Memory B cell (primary cell): ENCODE data around the gene ARHGEF7.

Source experiments
- ATAC-seq: fragments of 150-1000 bp; cut with Tn5 transposase; 2 replicates; pipeline ENCODE4 v1.10.0; 2021; ENCODE audit warnings: low read depth, mild to moderate bottlenecking, moderate library complexity
- DNase-seq, 2 donors: peaks; one replicate each; pipeline ENCODE4 v3.0.0; 2022; ENCODE audit warnings: low spot score in 2 of 2
- H3K27ac Mint-ChIP-seq: one replicate; pipeline ENCODE4 v1.8.0; 2022; ENCODE audit warnings: mild to moderate bottlenecking, moderate library complexity, mixed read lengths
- H3K27me3 Mint-ChIP-seq: one replicate; pipeline ENCODE4 v1.8.0; 2022; ENCODE audit warnings: mixed read lengths
- H3K36me3 Mint-ChIP-seq: one replicate; pipeline ENCODE4 v1.8.0; 2022; ENCODE audit warnings: mild to moderate bottlenecking, mixed read lengths
- H3K4me1 Mint-ChIP-seq: one replicate; pipeline ENCODE4 v1.8.0; 2022; ENCODE audit warnings: mixed read lengths
- H3K4me3 Mint-ChIP-seq: one replicate; pipeline ENCODE4 v1.8.0; 2022; ENCODE audit warnings: mild to moderate bottlenecking, moderate library complexity, mixed read lengths
- H3K9me3 Mint-ChIP-seq: one replicate; pipeline ENCODE4 v1.8.0; 2022; ENCODE audit warnings: mixed read lengths

Gene ARHGEF7

DNA sequence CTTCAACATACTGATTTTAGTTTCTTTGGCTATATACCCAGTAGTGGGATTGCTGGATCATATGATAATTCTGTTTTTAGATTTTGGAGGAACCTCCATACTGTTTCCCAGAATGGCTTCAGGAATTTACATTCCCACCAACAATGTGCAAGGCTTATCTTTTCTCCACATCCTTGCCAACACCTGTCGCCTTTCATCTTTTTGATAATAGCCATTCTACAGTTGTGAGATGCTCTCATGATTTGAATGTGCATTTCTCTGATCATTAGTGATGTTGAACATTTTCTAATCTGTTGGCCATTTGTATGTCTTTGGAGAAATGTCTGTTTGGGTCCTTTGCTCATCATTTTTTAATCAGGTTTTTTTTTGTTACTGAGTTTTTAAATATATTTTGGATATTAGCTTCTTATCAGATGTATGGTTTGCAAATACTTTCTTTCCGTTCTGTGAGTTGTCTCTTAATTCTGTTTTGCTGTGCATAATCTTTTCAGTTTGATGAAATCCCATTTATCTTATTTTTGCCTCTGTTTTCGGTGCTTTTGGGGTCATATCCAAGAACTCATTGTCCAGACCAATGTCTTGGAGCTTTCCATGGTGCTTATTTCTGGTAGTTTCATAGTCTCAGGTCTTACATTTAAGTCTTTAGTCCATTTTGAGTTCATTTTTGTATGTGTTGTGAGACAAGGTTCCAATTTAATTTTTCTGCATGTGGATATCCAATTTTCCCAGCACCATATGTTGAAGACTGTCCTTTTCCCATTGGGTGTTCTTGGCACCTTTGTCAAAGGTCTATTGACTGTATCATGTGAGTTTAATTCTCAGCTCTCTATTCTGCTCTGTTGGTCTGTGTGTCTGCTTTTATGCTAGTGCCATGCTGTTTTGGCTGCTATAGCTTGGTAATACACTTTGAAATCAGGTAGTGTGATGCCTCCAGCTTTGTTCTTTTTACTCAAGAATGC is 44.5 kb downstream of the ARHGEF7 start:
- DNase-seq = no peak
- Mint-ChIP-seq H3K36me3 (peaks cover 24% of the 10 kb centered on the region), H3K4me1 (peaks cover 32% of the 10 kb centered on the region), H3K27me3 (no peaks in the 10 kb centered on the region), H3K27ac (no peak overlapping the region), H3K4me3 (no peak overlapping the region), H3K9me3 (no peaks in the 10 kb centered on the region)
- no peak for ATAC-seq

DNA sequence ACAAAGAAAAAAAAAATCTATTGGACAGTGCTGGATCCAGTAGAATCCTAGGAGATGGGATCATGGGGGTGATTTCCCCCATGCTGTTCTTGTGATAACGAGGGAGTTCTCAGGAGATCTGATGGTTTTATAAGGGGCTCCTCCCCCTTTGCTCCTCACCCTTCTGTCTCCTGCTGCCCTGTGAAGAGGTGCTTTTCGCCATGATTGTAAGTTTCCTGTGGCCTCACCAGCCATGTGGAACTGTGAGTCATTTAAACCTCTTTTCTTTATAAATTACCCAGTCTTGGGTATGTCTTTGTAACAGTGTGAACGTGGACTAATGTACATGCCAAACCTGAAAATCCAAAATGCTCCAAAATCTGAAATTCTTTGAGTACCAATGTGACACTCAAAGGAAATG is 45.5 kb downstream of the ARHGEF7 start:
- Mint-ChIP-seq H3K4me3 (no peak overlapping the region), H3K27ac (no peak overlapping the region), H3K9me3 (no peaks in the 10 kb centered on the region), H3K4me1 (peaks cover 40% of the 10 kb centered on the region), H3K36me3 (peaks cover 26% of the 10 kb centered on the region), H3K27me3 (no peaks in the 10 kb centered on the region)
- DNase-seq (no peak), ATAC-seq (no peak)

DNA sequence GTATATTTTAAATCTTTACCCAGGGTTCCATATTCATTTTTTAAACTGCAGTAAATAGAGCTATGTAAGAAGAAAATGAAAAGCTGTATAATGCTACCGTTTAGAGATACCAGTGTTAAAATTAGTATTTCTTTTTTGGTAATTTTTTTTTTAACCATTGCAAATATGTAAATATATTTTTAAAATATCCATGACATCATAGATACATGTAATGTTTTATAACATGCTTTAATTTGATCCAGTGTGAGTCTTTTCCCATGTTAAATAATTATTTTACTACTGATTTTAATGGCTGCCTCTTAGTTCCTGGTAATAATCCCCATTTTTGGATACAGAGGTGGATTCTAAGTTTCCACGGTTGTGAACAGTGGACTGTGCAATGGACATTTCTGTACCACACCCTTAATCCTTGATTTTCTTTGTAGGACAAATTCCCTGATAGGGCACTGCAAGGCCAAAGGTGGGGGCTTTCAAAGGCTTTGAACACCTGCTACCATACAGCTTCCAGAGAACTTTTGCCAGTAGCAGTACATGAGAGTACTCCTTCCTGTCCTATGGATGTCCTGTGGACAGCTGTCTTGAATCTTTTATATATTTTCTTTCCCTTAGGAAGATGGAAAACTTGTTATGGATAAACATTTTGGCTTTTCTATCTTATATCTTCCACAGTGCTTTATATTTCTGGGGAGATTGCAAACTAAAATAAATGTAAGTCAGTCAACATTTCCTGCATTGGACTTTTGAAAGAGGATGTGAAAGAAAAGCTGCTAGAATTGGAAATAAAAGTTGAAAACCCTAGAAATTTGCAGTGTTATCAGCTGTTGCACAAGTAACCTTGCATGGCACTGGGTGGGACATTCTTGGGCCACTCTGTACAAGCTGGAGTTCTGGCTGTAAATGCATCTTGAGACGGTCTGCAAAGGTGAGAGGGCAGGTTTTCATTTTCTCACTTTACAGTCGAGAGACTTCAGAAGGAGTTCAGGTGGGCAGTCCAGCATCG is 46.8 kb downstream of the ARHGEF7 start:
- Mint-ChIP-seq H3K27me3 (no peaks in the 10 kb centered on the region), H3K36me3 (peaks cover 25% of the 10 kb centered on the region), H3K4me3 (peak overlapping the region; percentile 50), H3K4me1 (peaks cover 51% of the 10 kb centered on the region), H3K27ac (peak overlapping the region; percentile 61), H3K9me3 (no peaks in the 10 kb centered on the region)
- ATAC-seq (peak; percentile 17), DNase-seq (no peak)

DNA sequence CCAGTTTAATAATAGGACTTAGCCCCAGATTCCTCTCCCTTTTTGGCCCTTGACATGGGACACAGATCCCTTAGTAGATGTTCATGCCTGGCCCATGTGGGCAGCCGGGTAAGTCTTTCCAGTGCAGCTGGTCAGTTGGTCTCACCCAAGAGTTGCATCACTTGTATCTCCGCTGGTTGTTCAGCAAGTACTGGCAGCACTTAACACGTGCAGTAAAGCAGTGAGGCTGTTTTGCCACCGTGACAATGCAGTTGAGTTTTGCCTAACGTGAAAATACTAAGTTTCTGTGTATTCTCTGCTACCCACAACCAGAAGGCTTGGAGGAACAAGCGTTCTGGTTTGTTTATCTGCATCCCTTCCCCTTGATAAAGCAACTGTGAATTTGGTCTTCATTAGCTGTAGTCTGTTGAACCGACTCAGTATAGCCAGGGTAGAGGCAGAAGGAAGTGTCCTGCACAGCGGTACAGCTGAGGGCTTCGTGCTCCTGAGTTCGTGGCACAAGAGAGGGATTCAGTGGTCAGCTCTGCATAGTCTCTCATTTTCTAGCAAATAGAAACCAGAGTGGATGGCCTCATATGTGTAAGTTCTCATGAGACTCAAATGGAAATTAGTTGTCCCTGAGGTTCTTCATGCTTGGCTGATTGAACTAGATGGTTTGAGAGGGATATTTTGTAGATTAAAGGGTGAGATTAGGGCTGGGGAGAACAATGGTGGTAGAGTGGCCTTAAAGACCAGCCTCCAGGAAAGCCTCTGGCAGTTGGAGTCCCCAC is 50.3 kb downstream of the ARHGEF7 start:
- H3K36me3 Mint-ChIP-seq = peaks cover 29% of the 10 kb centered on the region

DNA sequence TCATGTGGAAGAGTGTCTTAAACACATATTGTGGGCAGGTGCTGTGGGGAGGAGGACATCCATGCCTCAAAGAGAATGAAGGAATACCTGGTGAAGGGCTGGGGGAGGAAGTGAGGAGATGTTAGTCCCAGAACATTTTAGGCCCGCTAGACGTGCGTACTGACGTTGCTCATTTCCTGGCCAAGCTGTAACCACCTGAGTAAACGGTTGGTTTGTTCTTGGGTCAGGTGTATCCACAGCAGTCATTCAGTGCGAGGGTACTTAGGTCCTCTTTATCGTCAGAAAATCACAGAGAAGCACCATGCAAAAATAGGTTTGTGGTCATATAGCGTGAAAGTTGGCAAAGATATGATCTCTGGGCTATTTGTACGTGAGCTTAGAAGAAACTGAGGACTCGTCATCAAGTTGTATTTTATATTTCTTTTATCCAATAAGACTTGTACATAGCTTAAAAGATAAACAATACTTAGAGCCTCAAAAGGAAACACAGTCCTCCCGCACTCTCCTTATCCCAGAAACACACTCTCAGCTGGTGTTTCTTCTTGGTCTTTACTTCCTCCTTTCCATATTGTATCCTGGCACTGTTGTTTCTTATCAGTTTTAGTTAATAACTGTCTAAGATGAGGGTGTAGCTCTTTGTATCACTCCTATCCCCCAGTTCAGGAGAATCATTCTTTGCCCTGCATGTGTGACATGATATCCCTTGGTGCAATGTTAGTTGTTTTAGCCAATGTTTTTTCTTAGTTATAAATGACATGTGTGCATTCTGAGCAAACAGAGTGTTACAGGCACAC is 52.0 kb downstream of the ARHGEF7 start:
- Mint-ChIP-seq H3K9me3 (no peaks in the 10 kb centered on the region), H3K27me3 (no peaks in the 10 kb centered on the region), H3K4me3 (peak overlapping the region; percentile 30), H3K4me1 (peaks cover 53% of the 10 kb centered on the region), H3K27ac (peak overlapping the region; percentile 84), H3K36me3 (peaks cover 23% of the 10 kb centered on the region)
- ATAC-seq = peak; percentile 88
- DNase-seq = no peak

More for the DNA sequence above, 50.3 kb downstream of the ARHGEF7 start:
- ATAC-seq = no peak
- peak overlapping the region; percentile 84 for H3K27ac Mint-ChIP-seq
- H3K4me1 Mint-ChIP-seq = peaks cover 52% of the 10 kb centered on the region
- peak overlapping the region; percentile 12 for H3K4me3 Mint-ChIP-seq
- no peak for DNase-seq
- no peaks in the 10 kb centered on the region for H3K9me3 Mint-ChIP-seq
- no peaks in the 10 kb centered on the region for H3K27me3 Mint-ChIP-seq

- DNase-seq (no peak), ATAC-seq (no peak)
- no peaks in the 10 kb centered on the region for H3K27me3 Mint-ChIP-seq
- H3K4me1 Mint-ChIP-seq = peaks cover 44% of the 10 kb centered on the region
- H3K9me3 Mint-ChIP-seq = no peaks in the 10 kb centered on the region
- H3K27ac Mint-ChIP-seq = peak overlapping the region; percentile 74
- H3K36me3 Mint-ChIP-seq = peaks cover 18% of the 10 kb centered on the region
- H3K4me3 Mint-ChIP-seq = no peak overlapping the region
Measured at GRCh38 chr13:111168107-111168506, 53.0 kb downstream of the ARHGEF7 start.

- no peak for ATAC-seq
- H3K4me3 Mint-ChIP-seq = no peak overlapping the region
- H3K27me3 Mint-ChIP-seq = no peaks in the 10 kb centered on the region
- H3K27ac Mint-ChIP-seq = peak overlapping the region; percentile 71
- H3K9me3 Mint-ChIP-seq = peaks cover 7% of the 10 kb centered on the region
- peaks cover 33% of the 10 kb centered on the region for H3K36me3 Mint-ChIP-seq
- DNase-seq = no peak
- H3K4me1 Mint-ChIP-seq = peaks cover 43% of the 10 kb centered on the region
Measured at GRCh38 chr13:111171112-111171511, 56.0 kb downstream of the ARHGEF7 start.

DNA sequence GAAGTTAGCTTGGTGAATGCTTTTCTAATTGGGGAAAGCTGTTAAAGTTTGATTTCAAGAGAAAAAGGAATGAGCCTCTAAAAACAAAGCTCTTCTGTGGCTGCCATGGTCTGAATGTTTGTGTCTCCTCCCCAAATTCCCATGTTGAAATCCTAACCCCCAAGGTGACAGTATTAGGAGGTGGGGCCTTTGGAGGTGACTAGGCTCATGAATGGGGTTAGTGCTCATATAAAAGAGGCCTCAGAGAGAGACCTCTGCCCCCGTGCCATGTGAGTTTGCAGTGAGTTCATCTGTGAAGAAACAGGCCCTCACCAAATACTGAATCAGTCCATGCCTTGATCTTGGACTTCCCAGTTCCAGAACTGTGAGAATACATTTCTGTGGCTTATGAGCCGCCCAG is 56.5 kb downstream of the ARHGEF7 start:
- Mint-ChIP-seq H3K4me1 (peaks cover 42% of the 10 kb centered on the region), H3K9me3 (peaks cover 7% of the 10 kb centered on the region), H3K27me3 (no peaks in the 10 kb centered on the region), H3K27ac (peak overlapping the region; percentile 71), H3K4me3 (no peak overlapping the region), H3K36me3 (peaks cover 36% of the 10 kb centered on the region)
- DNase-seq (no peak), ATAC-seq (no peak)

DNA sequence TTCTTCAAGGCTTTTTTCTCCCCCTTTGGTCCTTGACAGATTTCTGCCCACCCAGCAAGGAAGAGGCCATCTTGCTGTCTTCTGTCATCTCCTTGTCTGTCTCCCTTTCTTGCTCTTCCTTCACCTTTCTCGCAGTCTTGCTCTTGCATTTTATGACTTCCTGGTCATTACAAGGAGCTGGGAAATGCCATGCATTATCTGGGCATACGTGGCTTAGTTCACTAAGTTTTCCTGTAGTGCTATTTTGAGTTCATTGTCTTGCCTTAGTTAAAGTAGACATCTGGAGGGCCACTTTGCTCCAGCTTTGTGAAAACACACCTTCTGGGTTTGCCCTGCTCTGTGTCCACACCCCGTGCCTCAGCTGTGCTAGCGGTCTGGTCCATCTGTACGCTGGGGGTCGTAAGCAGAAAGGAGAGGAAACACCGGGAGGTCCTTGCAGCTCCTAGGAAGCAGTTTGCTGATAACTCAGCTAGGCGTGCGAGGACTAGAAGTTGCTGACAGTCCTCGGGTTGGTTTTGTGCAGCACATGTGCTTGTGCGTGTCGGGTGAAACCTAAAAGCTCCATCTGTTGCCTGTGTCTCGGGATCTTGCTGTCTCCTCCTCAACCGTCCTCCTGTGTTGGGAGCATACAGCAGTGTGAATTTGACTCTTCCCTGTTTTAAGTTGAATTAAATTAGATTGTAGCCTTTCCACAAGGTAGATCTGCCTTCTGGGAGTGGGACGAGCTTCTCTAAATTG is 59.4 kb downstream of the ARHGEF7 start:
- no peak for DNase-seq
- no peak for ATAC-seq
- Mint-ChIP-seq H3K4me1 (peaks cover 45% of the 10 kb centered on the region), H3K9me3 (peaks cover 7% of the 10 kb centered on the region), H3K27me3 (no peaks in the 10 kb centered on the region), H3K27ac (peak overlapping the region; percentile 75), H3K4me3 (no peak overlapping the region), H3K36me3 (peaks cover 34% of the 10 kb centered on the region)

GRCh38 chr13:111175372-111175771 is 60.3 kb downstream of the ARHGEF7 start:
- Mint-ChIP-seq H3K27ac (peak overlapping the region; percentile 75), H3K27me3 (no peaks in the 10 kb centered on the region), H3K4me1 (peaks cover 52% of the 10 kb centered on the region), H3K4me3 (no peak overlapping the region), H3K36me3 (peaks cover 32% of the 10 kb centered on the region), H3K9me3 (peaks cover 7% of the 10 kb centered on the region)
- DNase-seq (no peak), ATAC-seq (no peak)

- H3K9me3 Mint-ChIP-seq = peaks cover 7% of the 10 kb centered on the region
- H3K27ac Mint-ChIP-seq = peak overlapping the region; percentile 75
- H3K36me3 Mint-ChIP-seq = peaks cover 32% of the 10 kb centered on the region
- ATAC-seq (peak; percentile 26), DNase-seq (no peak)
- H3K4me1 Mint-ChIP-seq = peaks cover 51% of the 10 kb centered on the region
- H3K27me3 Mint-ChIP-seq = no peaks in the 10 kb centered on the region
- H3K4me3 Mint-ChIP-seq = no peak overlapping the region
Measured at GRCh38 chr13:111175935-111176334, 60.8 kb downstream of the ARHGEF7 start.

DNA sequence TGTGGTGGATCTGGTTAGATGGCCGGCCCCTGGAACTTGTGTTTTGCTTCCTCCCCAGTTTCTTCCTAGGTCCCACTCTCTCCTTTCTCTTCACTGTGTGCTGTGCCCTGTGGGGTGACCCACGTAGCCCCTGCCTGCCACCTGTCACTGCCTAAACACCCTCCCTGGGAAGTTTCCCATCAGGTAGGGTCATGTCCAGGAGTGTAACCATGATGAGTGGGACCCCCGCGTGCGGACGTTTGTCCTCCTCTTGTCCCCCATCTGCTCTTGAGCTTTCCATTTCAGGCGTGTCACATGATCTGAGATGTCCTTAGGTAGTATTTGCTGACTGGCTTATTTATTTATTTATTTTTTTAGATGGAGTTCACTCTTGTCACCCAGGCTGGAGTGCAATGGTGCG is 61.3 kb downstream of the ARHGEF7 start:
- DNase-seq (no peak), ATAC-seq (no peak)
- Mint-ChIP-seq H3K9me3 (peaks cover 7% of the 10 kb centered on the region), H3K4me1 (peaks cover 53% of the 10 kb centered on the region), H3K36me3 (peaks cover 31% of the 10 kb centered on the region), H3K27me3 (no peaks in the 10 kb centered on the region), H3K4me3 (no peak overlapping the region), H3K27ac (no peak overlapping the region)
